Activated B cell treated with CpG ODN at 0.5 μM for 24 hours (primary cell): Measurements from ENCODE around the gene TMEM63B. TPM values are rescaled to one million over a fixed set of nuclear protein-coding genes. Genes with fewer than 3 reads are reported as not detected.

Source experiments
- ATAC-seq: fragments of 200-7000 bp; cut with Tn5 transposase; one replicate; pipeline ENCODE4 v1.10.0; 2021; ENCODE audit warnings: low read depth, mild to moderate bottlenecking, moderate library complexity
- CTCF ChIA-PET: fragments of 350-600 bp; sonication (Branson Sonifier 250); formaldehyde crosslinking; loops from one replicate; lab custom pipeline; 2021; ENCODE audit warnings: antibody characterized with exemption; lab: Charles Lee
- POLR2A ChIA-PET: fragments of 350-600 bp; sonication (Branson Sonifier 250); formaldehyde crosslinking; loops from one replicate; lab custom pipeline; 2021; ENCODE audit warnings: antibody characterized with exemption; lab: Charles Lee
- DNase-seq: peaks from one replicate; pipeline ENCODE4 v3.0.0; 2022
- H3K27ac Mint-ChIP-seq: one replicate; pipeline ENCODE4 v1.8.0; 2020; ENCODE audit warnings: mixed read lengths
- H3K27me3 Mint-ChIP-seq: one replicate; pipeline ENCODE4 v1.8.0; 2021; ENCODE audit warnings: mixed read lengths
- H3K36me3 Mint-ChIP-seq: one replicate; pipeline ENCODE4 v1.8.0; 2021; ENCODE audit warnings: low read depth, mixed read lengths
- H3K4me1 Mint-ChIP-seq: one replicate; pipeline ENCODE4 v1.8.0; 2021; ENCODE audit warnings: mixed read lengths
- H3K4me3 Mint-ChIP-seq: one replicate; pipeline ENCODE4 v1.8.0; 2020; ENCODE audit warnings: mild to moderate bottlenecking, mixed read lengths
- H3K9me3 Mint-ChIP-seq: one replicate; pipeline ENCODE4 v1.8.0; 2020; ENCODE audit warnings: mixed read lengths
- CTCF ChIP-seq: fragments of 200-600 bp; IDR thresholded peaks from one replicate; pipeline ENCODE4 v1.8.0; 2022; ENCODE audit warnings: antibody characterized with exemption, mild to moderate bottlenecking
- intact Hi-C: fragments of 100-400 bp; cut with micrococcal nuclease; formaldehyde crosslinking; loops from one replicate; pipeline ENCODE4 v1.15.1; 2024
- total RNA-seq: library from RNA; stranded (reverse); gene quantifications from 2 replicates; pipeline ENCODE4 v1.2.3, GENCODE V29; 2022

Gene TMEM63B
- total RNA-seq, 1 donor from 2014 or later: 13.9 TPM

- ChIA-PET POLR2A (no interaction called here), CTCF (no interaction called here)
- DNase-seq: no peak
- no peak for TF ChIP-seq CTCF
- Mint-ChIP-seq H3K27me3 (no peaks in the 10 kb centered on the region), H3K4me3 (no peak overlapping the region), H3K36me3 (peaks cover 21% of the 10 kb centered on the region), H3K4me1 (peaks cover 15% of the 10 kb centered on the region), H3K9me3 (no peaks in the 10 kb centered on the region), H3K27ac (no peak overlapping the region)
- intact Hi-C loops: no loop called here
- no peak for ATAC-seq
These were observed 5.1 kb downstream of the TMEM63B start for GRCh38 chr6:44132476-44132875.

- Mint-ChIP-seq H3K27ac (no peak overlapping the region), H3K4me1 (peaks cover 13% of the 10 kb centered on the region), H3K27me3 (no peaks in the 10 kb centered on the region), H3K9me3 (no peaks in the 10 kb centered on the region), H3K36me3 (peaks cover 21% of the 10 kb centered on the region), H3K4me3 (no peak overlapping the region)
- ChIA-PET POLR2A (interaction anchor here (0.7 to 1.3 kb wide), 2 partner anchors 15 to 113 kb away, joined by 3 to 8 read pairs; partner anchors contain the start of gene HSP90AB1), CTCF (no interaction called here)
- ATAC-seq (no peak), DNase-seq (no peak)
- intact Hi-C loops: no loop called here
- TF ChIP-seq CTCF: no peak
These were observed 5.9 kb downstream of the TMEM63B start for GRCh38 chr6:44133003-44133931.

- intact Hi-C loops: no loop called here
- no peaks in the 10 kb centered on the region for H3K9me3 Mint-ChIP-seq
- peaks cover 9% of the 10 kb centered on the region for H3K4me1 Mint-ChIP-seq
- DNase-seq: no peak
- POLR2A ChIA-PET: interaction anchor here (0.7 to 1.3 kb wide), 2 partner anchors 16 to 113 kb away, joined by 3 to 8 read pairs; partner anchors contain the start of gene HSP90AB1
- TF ChIP-seq CTCF: no peak
- H3K36me3 Mint-ChIP-seq: peaks cover 21% of the 10 kb centered on the region
- no peaks in the 10 kb centered on the region for H3K27me3 Mint-ChIP-seq
- H3K4me3 Mint-ChIP-seq: no peak overlapping the region
- no peak for ATAC-seq
- CTCF ChIA-PET: no interaction called here
- no peak overlapping the region for H3K27ac Mint-ChIP-seq
These were observed 6.8 kb downstream of the TMEM63B start for GRCh38 chr6:44133981-44134711.

- Mint-ChIP-seq H3K27ac (no peak overlapping the region), H3K4me1 (peaks cover 7% of the 10 kb centered on the region), H3K9me3 (no peaks in the 10 kb centered on the region), H3K4me3 (no peak overlapping the region), H3K27me3 (no peaks in the 10 kb centered on the region), H3K36me3 (peaks cover 30% of the 10 kb centered on the region)
- ATAC-seq (no peak), DNase-seq (no peak)
- intact Hi-C loops: no loop called here
- no peak for TF ChIP-seq CTCF
- ChIA-PET POLR2A (no interaction called here), CTCF (no interaction called here)
These were observed 7.9 kb downstream of the TMEM63B start for GRCh38 chr6:44135173-44135758.

- intact Hi-C loops: no loop called here
- DNase-seq (no peak), ATAC-seq (no peak)
- Mint-ChIP-seq H3K27me3 (no peaks in the 10 kb centered on the region), H3K4me1 (peaks cover 7% of the 10 kb centered on the region), H3K27ac (no peak overlapping the region), H3K36me3 (peaks cover 36% of the 10 kb centered on the region), H3K9me3 (no peaks in the 10 kb centered on the region), H3K4me3 (no peak overlapping the region)
- POLR2A ChIA-PET: no interaction called here
- no peak for TF ChIP-seq CTCF
- CTCF ChIA-PET: no interaction called here
These were observed 8.5 kb downstream of the TMEM63B start for GRCh38 chr6:44135875-44136274.
